ENCODE measurements around the gene ELF1.
A peak's percentile ranks its signal among the peaks of the same experiment; 100 is the strongest.

Gene ELF1

DNA sequence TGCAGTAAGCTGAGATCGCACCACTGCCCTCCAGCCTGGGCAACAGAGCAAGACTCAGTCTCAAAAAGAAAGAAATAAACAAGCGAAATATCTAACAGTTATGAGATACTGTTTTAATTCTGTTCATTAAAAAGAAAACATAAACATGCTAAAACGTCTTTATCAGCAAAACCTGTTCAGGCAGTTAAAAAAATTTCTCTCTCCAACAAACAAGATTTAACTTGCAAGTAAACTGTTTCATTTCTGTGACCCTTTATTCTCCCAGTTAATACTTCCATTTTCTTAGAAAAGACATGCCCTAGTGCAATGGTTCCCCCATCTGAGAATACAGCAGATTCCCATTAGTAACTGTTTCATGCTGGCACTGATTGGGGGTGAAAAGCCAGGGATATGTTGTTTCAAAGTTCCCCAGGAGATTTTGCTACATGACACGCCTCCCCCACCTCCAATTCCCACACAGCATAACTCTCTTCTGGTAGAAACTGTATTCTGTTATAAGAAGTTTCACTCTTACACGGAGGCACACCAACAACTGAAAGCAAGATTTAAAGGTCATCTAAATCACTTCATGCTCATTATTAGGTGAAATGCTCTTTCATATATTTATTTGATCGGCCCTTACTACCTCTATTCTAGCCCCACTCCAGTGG is 24.4 kb downstream of the ELF1 start:
- TF ChIP-seq, protein P1, sequence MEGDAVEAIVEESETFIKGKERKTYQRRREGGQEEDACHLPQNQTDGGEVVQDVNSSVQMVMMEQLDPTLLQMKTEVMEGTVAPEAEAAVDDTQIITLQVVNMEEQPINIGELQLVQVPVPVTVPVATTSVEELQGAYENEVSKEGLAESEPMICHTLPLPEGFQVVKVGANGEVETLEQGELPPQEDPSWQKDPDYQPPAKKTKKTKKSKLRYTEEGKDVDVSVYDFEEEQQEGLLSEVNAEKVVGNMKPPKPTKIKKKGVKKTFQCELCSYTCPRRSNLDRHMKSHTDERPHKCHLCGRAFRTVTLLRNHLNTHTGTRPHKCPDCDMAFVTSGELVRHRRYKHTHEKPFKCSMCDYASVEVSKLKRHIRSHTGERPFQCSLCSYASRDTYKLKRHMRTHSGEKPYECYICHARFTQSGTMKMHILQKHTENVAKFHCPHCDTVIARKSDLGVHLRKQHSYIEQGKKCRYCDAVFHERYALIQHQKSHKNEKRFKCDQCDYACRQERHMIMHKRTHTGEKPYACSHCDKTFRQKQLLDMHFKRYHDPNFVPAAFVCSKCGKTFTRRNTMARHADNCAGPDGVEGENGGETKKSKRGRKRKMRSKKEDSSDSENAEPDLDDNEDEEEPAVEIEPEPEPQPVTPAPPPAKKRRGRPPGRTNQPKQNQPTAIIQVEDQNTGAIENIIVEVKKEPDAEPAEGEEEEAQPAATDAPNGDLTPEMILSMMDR (IDR thresholded peaks at IDR 0.05) = no peak
- peak overlapping the region; percentile 75 for H3K27ac ChIP-seq

DNA sequence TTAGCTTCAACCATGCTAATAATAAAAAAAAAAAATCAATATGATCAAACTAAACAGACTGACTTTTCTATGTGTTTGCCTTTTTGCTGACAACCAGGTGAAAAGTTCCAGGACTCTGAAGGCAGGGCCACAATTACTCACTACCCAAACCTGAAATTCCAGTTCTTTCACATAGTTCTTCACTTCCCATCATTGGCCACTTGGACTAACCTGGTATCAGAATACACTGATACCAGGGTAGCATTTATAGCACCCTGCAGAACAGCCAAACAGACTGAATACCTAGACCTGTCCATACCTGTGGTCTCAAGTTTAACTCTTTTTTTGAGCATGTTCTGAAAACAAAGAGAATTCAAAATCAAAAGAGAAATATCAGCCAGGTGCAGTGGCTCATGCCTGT is 25.1 kb downstream of the ELF1 start:
- TF ChIP-seq, protein P1 (IDR thresholded peaks at IDR 0.05) = peak; percentile 32; the same call in 1 of the 2 replicates
- TF ChIP-seq ZFX (IDR thresholded peaks at IDR 0.05; ENCODE audit: borderline replicate concordance) = no peak
- H3K27ac ChIP-seq = peak overlapping the region; percentile 75

DNA sequence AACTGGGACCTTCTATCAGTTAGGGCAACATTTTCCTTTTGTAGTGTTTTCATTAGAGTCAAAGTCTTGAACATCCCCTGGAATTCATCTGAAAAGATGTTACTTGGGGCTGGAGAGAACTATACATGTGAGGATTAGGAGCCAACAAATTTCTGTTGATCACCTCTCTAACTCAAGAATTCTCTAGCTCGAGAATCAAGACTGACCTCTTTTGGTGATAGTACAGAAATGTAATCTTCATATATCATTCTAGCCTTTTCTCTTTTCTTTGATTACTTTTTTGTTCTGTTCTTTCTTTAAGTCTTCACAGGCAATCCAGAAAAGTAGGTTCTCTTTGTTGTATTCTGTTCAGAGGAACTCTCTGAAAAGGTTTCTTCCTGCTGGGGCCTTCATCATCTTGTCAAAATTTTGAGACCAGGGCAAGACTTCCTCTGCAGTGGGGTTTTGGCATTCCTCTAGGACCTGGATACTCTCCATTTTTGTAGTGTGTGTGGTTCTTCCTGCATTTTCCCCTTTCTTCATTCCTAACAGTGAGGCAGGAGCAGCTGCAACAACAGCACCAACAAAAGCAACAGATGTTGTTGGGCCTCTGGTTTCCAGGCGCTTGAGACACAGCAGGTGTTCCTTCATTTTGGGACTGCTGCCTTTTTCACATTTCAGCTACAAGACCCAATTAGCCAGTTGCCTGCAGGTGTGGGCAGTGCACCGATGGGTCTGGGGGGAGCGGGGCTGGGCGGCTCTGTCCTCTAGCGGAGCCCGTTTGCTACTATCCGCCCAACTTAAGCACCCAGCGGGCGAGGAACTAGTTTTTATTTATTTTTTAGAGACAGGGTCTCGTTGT is 26.2 kb downstream of the ELF1 start:
- H3K27ac ChIP-seq = peak overlapping the region; percentile 75
- no peak for TF ChIP-seq ZFX (IDR thresholded peaks at IDR 0.05; ENCODE audit: borderline replicate concordance)
- TF ChIP-seq, protein P1 (IDR thresholded peaks at IDR 0.05) = peak; percentile 33

DNA sequence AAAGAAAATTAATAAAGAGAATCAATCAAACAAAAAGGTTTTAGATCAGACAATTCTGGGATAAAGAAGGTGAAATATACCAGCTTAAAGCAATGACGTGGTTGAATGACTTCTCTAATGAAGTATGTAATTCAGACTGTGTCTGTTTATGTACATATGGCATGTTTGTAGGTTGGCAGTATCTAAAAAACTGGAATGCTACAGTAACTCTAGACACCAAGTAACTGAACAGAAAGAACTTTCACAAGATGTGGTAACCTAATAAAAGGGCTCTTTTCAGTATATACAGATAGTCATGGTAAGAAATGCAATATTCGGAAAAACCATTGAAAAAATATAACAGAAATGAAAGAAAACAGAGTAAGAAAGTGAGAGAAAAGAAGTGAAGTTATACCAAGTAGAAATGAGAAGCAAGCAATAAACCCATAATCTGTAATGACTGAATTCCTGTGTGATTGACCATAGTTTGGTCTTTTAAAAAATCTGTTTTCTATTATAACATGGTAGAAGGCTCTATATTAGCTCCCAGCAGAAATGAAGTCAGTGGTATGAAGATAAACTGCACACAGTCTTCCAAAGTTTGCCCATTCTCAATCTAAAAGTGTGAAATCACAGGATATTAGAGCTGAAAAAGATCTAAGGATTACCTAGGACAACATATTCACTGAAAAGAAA is 31.4 kb downstream of the ELF1 start:
- H3K27ac ChIP-seq = no peak overlapping the region
- TF ChIP-seq ZFX (IDR thresholded peaks at IDR 0.05; ENCODE audit: borderline replicate concordance) = no peak
- TF ChIP-seq, protein P1 (IDR thresholded peaks at IDR 0.05) = no peak

DNA sequence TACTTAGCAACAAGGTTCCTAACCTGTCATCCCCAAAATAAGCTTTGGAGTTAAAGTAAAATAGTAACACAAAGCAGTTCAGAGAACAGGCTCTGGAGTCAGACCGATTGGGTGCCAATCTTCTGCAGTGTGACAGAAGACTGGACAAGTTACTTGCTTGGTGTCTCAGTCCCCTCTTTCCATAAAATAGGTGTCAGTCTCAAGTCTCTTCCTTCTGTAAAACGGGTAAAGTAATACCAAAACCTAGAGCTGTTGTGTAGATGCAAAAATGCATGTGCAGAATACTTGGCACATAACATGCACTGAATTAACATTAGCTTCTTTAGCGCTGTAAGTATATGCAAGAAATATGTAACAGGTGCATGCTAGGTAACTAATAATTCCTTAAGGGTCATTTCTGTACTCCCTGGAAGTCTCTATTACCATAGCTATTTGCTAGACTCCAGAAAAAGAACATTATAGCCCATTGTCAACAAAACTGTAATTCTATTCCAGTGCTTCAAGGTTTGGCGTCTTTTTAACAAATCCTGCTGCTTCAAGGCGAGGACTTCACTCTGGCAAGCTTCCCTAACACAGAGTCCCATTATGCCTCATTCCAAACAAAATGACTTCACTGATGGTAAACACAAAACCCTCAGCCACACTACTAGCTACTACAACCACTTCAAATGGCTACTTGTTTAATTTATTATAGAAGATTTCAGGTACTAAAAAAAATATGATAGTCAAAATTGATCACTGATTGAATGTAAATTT is 32.8 kb downstream of the ELF1 start:
- TF ChIP-seq, protein P1 (IDR thresholded peaks at IDR 0.05) = no peak
- TF ChIP-seq ZFX (IDR thresholded peaks at IDR 0.05; ENCODE audit: borderline replicate concordance) = no peak
- peak overlapping the region; percentile 60 for H3K27ac ChIP-seq

DNA sequence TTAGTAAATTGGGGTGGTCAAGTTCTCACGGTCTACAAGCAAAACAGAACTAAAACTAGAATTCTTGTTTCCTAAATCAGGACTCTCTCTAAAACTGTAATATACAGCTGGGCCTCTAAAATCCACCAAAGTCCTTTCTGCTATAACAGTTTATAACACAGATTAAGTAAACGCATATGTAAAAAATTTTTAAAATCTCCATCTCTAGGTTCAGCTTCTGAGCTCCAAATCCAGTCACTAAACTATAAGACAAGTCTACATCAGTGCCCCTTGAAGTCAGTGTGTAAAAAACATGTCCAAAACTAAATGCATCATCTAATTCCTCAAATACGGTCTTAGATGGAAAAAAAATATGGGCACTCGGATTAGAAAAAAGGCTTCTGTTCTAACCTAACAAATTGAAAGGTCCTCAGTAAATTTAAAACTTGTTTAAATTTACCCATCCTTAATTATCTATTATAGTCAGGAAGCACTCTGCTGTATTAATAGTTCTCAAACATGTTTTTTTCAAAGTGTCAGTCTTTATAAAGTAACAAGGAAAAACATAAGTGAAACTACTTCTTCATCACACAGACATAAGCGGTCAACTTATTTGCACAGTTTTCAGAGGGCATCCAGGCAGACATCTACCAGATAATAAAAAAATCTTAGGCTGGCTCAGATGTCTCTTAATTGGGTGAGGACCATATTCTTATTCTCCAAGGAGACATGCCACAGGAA is 33.6 kb downstream of the ELF1 start:
- TF ChIP-seq, protein P1 (IDR thresholded peaks at IDR 0.05) = no peak
- TF ChIP-seq ZFX (IDR thresholded peaks at IDR 0.05; ENCODE audit: borderline replicate concordance) = no peak
- peak overlapping the region; percentile 60 for H3K27ac ChIP-seq
